ENCODE data around the gene TBCA.
A peak's percentile ranks its signal among the peaks of the same experiment; 100 is the strongest.
"Not testable (repeated sequence)": the region's sequence is repeated elsewhere in the genome, so short reads cannot be mapped to it uniquely, and the experiment has no call there.

Gene TBCA

GRCh38 chr5:77699569-77699968 lies 76.6 kb downstream of the TBCA start:
- not testable (repeated sequence) for DNase-seq

- no peak for DNase-seq
Observed at GRCh38 chr5:77698920-77699319, 77.2 kb downstream of the TBCA start.

- no peak for DNase-seq
Observed at GRCh38 chr5:77697692-77698091, 78.4 kb downstream of the TBCA start.

- no peak for DNase-seq
Observed at GRCh38 chr5:77696120-77696519, 80.0 kb downstream of the TBCA start.

GRCh38 chr5:77693913-77694312 lies 82.2 kb downstream of the TBCA start:
- no peak for DNase-seq

- no peak for DNase-seq
Observed at GRCh38 chr5:77683171-77683732, 92.9 kb downstream of the TBCA start.

- DNase-seq, result no peak
Observed at GRCh38 chr5:77670526-77670925, 105.6 kb downstream of the TBCA start.

- DNase-seq, result no peak
Observed at GRCh38 chr5:77669677-77670076, 106.5 kb downstream of the TBCA start.

- DNase-seq, result no peak
Observed at GRCh38 chr5:77663090-77663863, 112.9 kb downstream of the TBCA start.

- DNase-seq, result no peak
Observed at GRCh38 chr5:77662635-77663034, 113.5 kb downstream of the TBCA start.

GRCh38 chr5:77658662-77659061 lies 117.5 kb downstream of the TBCA start:
- DNase-seq, result no peak

GRCh38 chr5:77651343-77651742 lies 124.8 kb downstream of the TBCA start:
- DNase-seq, result no peak

GRCh38 chr5:77650686-77651085 lies 125.5 kb downstream of the TBCA start:
- no peak for DNase-seq

- no peak for DNase-seq
Observed at GRCh38 chr5:77649776-77650175, 126.4 kb downstream of the TBCA start.

- no peak for DNase-seq
Observed at GRCh38 chr5:77645995-77646639, 130.0 kb downstream of the TBCA start.

- no peak for DNase-seq
Observed at GRCh38 chr5:77645158-77645994, 130.8 kb downstream of the TBCA start.

- peak; percentile 14 for DNase-seq
Observed at GRCh38 chr5:77644371-77645157, 131.6 kb downstream of the TBCA start.

- DNase-seq, result no peak
Observed at GRCh38 chr5:77643654-77644370, 132.3 kb downstream of the TBCA start.

GRCh38 chr5:77642738-77643653 lies 133.1 kb downstream of the TBCA start:
- no peak for DNase-seq

GRCh38 chr5:77641963-77642737 lies 134.0 kb downstream of the TBCA start:
- DNase-seq, result no peak

Measured in NCI-H1694 treated with DMSO at 0.1 percent for 48 hours (cell line).